HG03558 (cell line): ENCODE measurements around the gene DHDDS.
"Not testable (repeated sequence)": the region's sequence is repeated elsewhere in the genome, so short reads cannot be mapped to it uniquely, and the experiment has no call there.

Experiments
- ATAC-seq: cut with Tn5 transposase; IDR thresholded peaks from one replicate; pipeline ENCODE4 v1.9.1; 2021; ENCODE audit warnings: moderate number of reproducible peaks; ENCODE audit not compliant: unreplicated experiment; ENCODE audit errors: extremely low read depth

The DHDDS gene

GRCh38 chr1:26472901-26473845 lies 41.1 kb downstream of the DHDDS start:
- ATAC-seq: no peak

- no peak for ATAC-seq
Observed at GRCh38 chr1:26474818-26475217, 42.7 kb downstream of the DHDDS start.

GRCh38 chr1:26475989-26476388 lies 43.9 kb downstream of the DHDDS start:
- no peak for ATAC-seq

- no peak for ATAC-seq
Observed at GRCh38 chr1:26476958-26477357, 44.8 kb downstream of the DHDDS start.

GRCh38 chr1:26477446-26478152 lies 45.5 kb downstream of the DHDDS start:
- ATAC-seq: no peak

- ATAC-seq: no peak
Observed at GRCh38 chr1:26478159-26478558, 46.0 kb downstream of the DHDDS start.

GRCh38 chr1:26478988-26479387 lies 46.9 kb downstream of the DHDDS start:
- ATAC-seq: no peak

GRCh38 chr1:26482921-26483320 lies 50.8 kb downstream of the DHDDS start:
- ATAC-seq: no peak

- ATAC-seq: no peak
Observed at GRCh38 chr1:26483980-26484379, 51.9 kb downstream of the DHDDS start.

GRCh38 chr1:26490155-26490554 lies 58.0 kb downstream of the DHDDS start:
- ATAC-seq: no peak

GRCh38 chr1:26493267-26493666 lies 61.1 kb downstream of the DHDDS start:
- no peak for ATAC-seq

- no peak for ATAC-seq
Observed at GRCh38 chr1:26493938-26494337, 61.8 kb downstream of the DHDDS start.

GRCh38 chr1:26496861-26497260 lies 64.7 kb downstream of the DHDDS start:
- ATAC-seq: no peak

- no peak for ATAC-seq
Observed at GRCh38 chr1:26498894-26499293, 66.8 kb downstream of the DHDDS start.

GRCh38 chr1:26500488-26501175 lies 68.5 kb downstream of the DHDDS start:
- ATAC-seq: no peak

GRCh38 chr1:26510711-26511110 lies 78.6 kb downstream of the DHDDS start:
- ATAC-seq: not testable (repeated sequence)

GRCh38 chr1:26515836-26516235 lies 83.7 kb downstream of the DHDDS start:
- ATAC-seq: not testable (repeated sequence)

GRCh38 chr1:26516987-26517765 lies 85.1 kb downstream of the DHDDS start:
- ATAC-seq: no peak

- ATAC-seq: no peak
Observed at GRCh38 chr1:26517766-26518049, 85.6 kb downstream of the DHDDS start.

GRCh38 chr1:26518355-26518754 lies 86.2 kb downstream of the DHDDS start:
- no peak for ATAC-seq
